OCI-LY1 (cell line): Measurements from ENCODE around the gene GOLGA1.
A peak's percentile ranks its signal among the peaks of the same experiment; 100 is the strongest.

Experiments used
- H2AFZ ChIP-seq: fragments of 200-600 bp; sonication (generic), shearing (Covaris generic); 2 replicates; pipeline ENCODE4 v1.6.0; 2014; ENCODE audit warnings: antibody characterized with exemption, mild to moderate bottlenecking, low read length
- H3F3A ChIP-seq: fragments of 200-600 bp; sonication (generic), shearing (Covaris generic); 2 replicates; pipeline ENCODE4 v1.6.0; 2014; ENCODE audit warnings: mild to moderate bottlenecking, antibody characterized with exemption, low read length, moderate library complexity; ENCODE audit not compliant: insufficient read depth
- H3K27ac ChIP-seq: fragments of 200-600 bp; sonication (generic); 2 replicates; pipeline ENCODE4 v1.5.1; 2014; ENCODE audit warnings: low read length, mixed run types, mild to moderate bottlenecking, low read depth; ENCODE audit not compliant: poor library complexity, severe bottlenecking
- H3K27me3 ChIP-seq: fragments of 200-600 bp; sonication (generic); 2 replicates; pipeline ENCODE4 v1.6.0; 2014; ENCODE audit warnings: antibody characterized with exemption, mild to moderate bottlenecking, low read length, moderate library complexity; ENCODE audit not compliant: insufficient read depth
- H3K36me3 ChIP-seq: fragments of 200-600 bp; sonication (generic); 2 replicates; pipeline ENCODE4 v1.6.1; 2014; ENCODE audit warnings: mild to moderate bottlenecking, antibody characterized with exemption, low read length, moderate library complexity, mixed read lengths; ENCODE audit not compliant: insufficient read depth
- H3K4me1 ChIP-seq: fragments of 200-600 bp; sonication (generic); 2 replicates; pipeline ENCODE4 v1.5.1; 2014; ENCODE audit warnings: mild to moderate bottlenecking, low read length, moderate library complexity; ENCODE audit not compliant: insufficient read depth, severe bottlenecking
- H3K4me2 ChIP-seq: fragments of 200-600 bp; sonication (generic), shearing (Covaris generic); 2 replicates; pipeline ENCODE4 v1.6.1; 2014; ENCODE audit warnings: low read length
- H3K4me3 ChIP-seq: fragments of 200-600 bp; sonication (generic); 2 replicates; pipeline ENCODE4 v1.5.1; 2014; ENCODE audit warnings: low read length, low read depth, mild to moderate bottlenecking, mixed read lengths; ENCODE audit not compliant: poor library complexity, severe bottlenecking
- H3K79me2 ChIP-seq: fragments of 200-600 bp; shearing (Covaris generic); 2 replicates; pipeline ENCODE4 v1.6.1; 2016; ENCODE audit warnings: mixed run types, low read length, mixed read lengths; ENCODE audit not compliant: insufficient read depth
- H3K9ac ChIP-seq: fragments of 200-600 bp; sonication (generic), shearing (Covaris generic); 2 replicates; pipeline ENCODE4 v1.6.1; 2014; ENCODE audit warnings: mild to moderate bottlenecking, low read length, mixed read lengths
- H3K9me2 ChIP-seq: fragments of 200-600 bp; sonication (generic), shearing (Covaris generic); 2 replicates; pipeline ENCODE4 v1.6.1; 2014; ENCODE audit warnings: low read depth, mild to moderate bottlenecking, low read length, mixed read lengths
- H3K9me3 ChIP-seq: fragments of 200-600 bp; shearing (Covaris generic); 2 replicates; pipeline ENCODE4 v1.6.1; 2014; ENCODE audit warnings: low read length, mixed read lengths
- H4K20me1 ChIP-seq: fragments of 200-600 bp; sonication (generic), shearing (Covaris generic); 2 replicates; pipeline ENCODE4 v1.6.0; 2016; ENCODE audit warnings: mild to moderate bottlenecking, low read length; ENCODE audit not compliant: insufficient read depth
- CTCF ChIP-seq: fragments of 200-600 bp; sonication (generic), shearing (Covaris generic); IDR thresholded peaks from 2 replicates; pipeline ENCODE4 v1.5.1; 2017; ENCODE audit warnings: mild to moderate bottlenecking, antibody characterized with exemption, low read length, moderate library complexity, mixed read lengths
- EZH2 ChIP-seq: fragments of 200-600 bp; sonication (generic), shearing (Covaris generic); IDR thresholded peaks from 2 replicates; pipeline ENCODE4 v1.8.0; 2017; ENCODE audit warnings: borderline replicate concordance, mixed run types, mild to moderate bottlenecking, antibody characterized with exemption, low read length, moderate library complexity, mixed read lengths

The GOLGA1 gene

GRCh38 chr9:124861342-124862229, 79.3 kb downstream of the GOLGA1 start, which contains the start of the genes ARPC5L and RPL35:
TSS of gene ARPC5L (plus strand) at chr9:124862130. CDS start at chr9:124869291, 7,161 bp downstream.
TSS of gene RPL35 (minus strand) at chr9:124861957. CDS start at chr9:124861912, 45 bp downstream.
- Histone ChIP-seq H3K9me3 (no peaks in the 10 kb centered on the region), H3K27ac (peak within 1 kb of the TSS; percentile 71), H3K36me3 (peaks cover 50% of the 10 kb centered on the region), H4K20me1 (no peaks in the 10 kb centered on the region), H2AFZ (no peak within 1 kb of the TSS), H3K27me3 (no peaks in the 10 kb centered on the region), H3K9ac (peak within 1 kb of the TSS; percentile 95), H3K4me1 (peaks cover 45% of the 10 kb centered on the region), H3K4me3 (peak within 1 kb of the TSS; percentile 96), H3F3A (0 out of 2 replicates have a peak, but pooled peaks cover 10% of the 10 kb centered on the region), H3K9me2 (no peaks in the 10 kb centered on the region), H3K4me2 (peak within 1 kb of the TSS; percentile 95), H3K79me2 (peaks cover 17% of the 10 kb centered on the region)
- TF ChIP-seq EZH2 = no peak
- TF ChIP-seq CTCF = peak; percentile 30; the same call in 1 of the 2 replicates

- no peak for TF ChIP-seq CTCF
- TF ChIP-seq EZH2 = no peak
- H3K9me2 ChIP-seq = no peaks in the 10 kb centered on the region
- H3K9me3 ChIP-seq = no peaks in the 10 kb centered on the region
- H3F3A ChIP-seq = 0 out of 2 replicates have a peak, but pooled peaks cover 10% of the 10 kb centered on the region
- no peak overlapping the region for H2AFZ ChIP-seq
- peaks cover 45% of the 10 kb centered on the region for H3K4me1 ChIP-seq
- peaks cover 56% of the 10 kb centered on the region for H3K36me3 ChIP-seq
- H3K9ac ChIP-seq = peak overlapping the region; percentile 95
- no peaks in the 10 kb centered on the region for H4K20me1 ChIP-seq
- H3K27ac ChIP-seq = peak overlapping the region; percentile 71
- peak overlapping the region; percentile 96 for H3K4me3 ChIP-seq
- H3K79me2 ChIP-seq = peaks cover 17% of the 10 kb centered on the region
- peak overlapping the region; percentile 95 for H3K4me2 ChIP-seq
- H3K27me3 ChIP-seq = no peaks in the 10 kb centered on the region
These were observed 80.1 kb downstream of the GOLGA1 start for GRCh38 chr9:124860582-124861341.

- peaks cover 45% of the 10 kb centered on the region for H3K4me1 ChIP-seq
These were observed 80.9 kb downstream of the GOLGA1 start for GRCh38 chr9:124859803-124860581.

More at GRCh38 chr9:124859803-124860581, 80.9 kb downstream of the GOLGA1 start:
- H3K4me2 ChIP-seq = peak overlapping the region; percentile 95
- H3K9me3 ChIP-seq = no peaks in the 10 kb centered on the region
- peak overlapping the region; percentile 96 for H3K4me3 ChIP-seq
- H3K36me3 ChIP-seq = peaks cover 56% of the 10 kb centered on the region
- no peaks in the 10 kb centered on the region for H3K9me2 ChIP-seq
- H3K79me2 ChIP-seq = peaks cover 17% of the 10 kb centered on the region
- no peak overlapping the region for H3K27ac ChIP-seq
- peak overlapping the region; percentile 95 for H3K9ac ChIP-seq
- H4K20me1 ChIP-seq = no peaks in the 10 kb centered on the region
- H2AFZ ChIP-seq = no peak overlapping the region
- no peaks in the 10 kb centered on the region for H3K27me3 ChIP-seq
- TF ChIP-seq EZH2 (no peak), CTCF (no peak)
- 0 out of 2 replicates have a peak, but pooled peaks cover 15% of the 10 kb centered on the region for H3F3A ChIP-seq
